A673 (cell line): ENCODE results near the gene TCL1B. TPM values are rescaled to one million over a fixed set of nuclear protein-coding genes. Genes with fewer than 3 reads are reported as not detected.

Experiments
- BruUV-seq: library from RNA; stranded (reverse); fragments of 400-500 nt; replicated peaks from 2 replicates; lab custom pipeline; 2021; lab: Mats Ljungman, UMichigan
- CTCF ChIA-PET: fragments of 300-600 bp; sonication (Branson Sonifier 250); formaldehyde crosslinking; loops from one replicate; lab custom pipeline; 2022; ENCODE audit warnings: antibody characterized with exemption; lab: Charles Lee
- POLR2A ChIA-PET: fragments of 300-600 bp; sonication (Branson Sonifier 250); formaldehyde crosslinking; loops from one replicate; lab custom pipeline; 2022; ENCODE audit warnings: antibody characterized with exemption; ENCODE audit not compliant: low non-redundant PET; lab: Charles Lee
- DNase-seq: peaks from one replicate; pipeline ENCODE4 v3.0.0-alpha.2; 2015; ENCODE audit warnings: low spot score
- H3K27ac ChIP-seq: fragments of 200-600 bp; sonication (generic); 2 replicates; pipeline ENCODE4 v1.5.1; 2016; ENCODE audit warnings: mixed run types, low read depth, mild to moderate bottlenecking, mixed read lengths, antibody characterized with exemption, low read length; ENCODE audit not compliant: poor library complexity, severe bottlenecking
- H3K27me3 ChIP-seq: fragments of 200-600 bp; sonication (generic); replicated peaks from 2 replicates; pipeline ENCODE4 v1.6.1; 2017; ENCODE audit warnings: mixed run types, low read depth, mild to moderate bottlenecking, mixed read lengths, antibody characterized with exemption, low read length; ENCODE audit not compliant: insufficient read depth, poor library complexity
- H3K36me3 ChIP-seq: fragments of 200-600 bp; sonication (generic); 2 replicates; pipeline ENCODE4 v1.6.1; 2016; ENCODE audit warnings: mixed run types, mild to moderate bottlenecking, mixed read lengths, antibody characterized with exemption, low read length; ENCODE audit not compliant: insufficient read depth, poor library complexity, severe bottlenecking
- H3K4me1 ChIP-seq: fragments of 200-600 bp; sonication (generic); 2 replicates; pipeline ENCODE4 v1.6.1; 2017; ENCODE audit warnings: mixed run types, mild to moderate bottlenecking, mixed read lengths, antibody characterized with exemption, low read length; ENCODE audit not compliant: insufficient read depth, poor library complexity, severe bottlenecking
- H3K4me3 ChIP-seq: fragments of 200-600 bp; sonication (generic); 2 replicates; pipeline ENCODE4 v1.5.1; 2016; ENCODE audit warnings: low read depth, mixed run types, mild to moderate bottlenecking, mixed read lengths, low read length; ENCODE audit not compliant: poor library complexity, severe bottlenecking
- H3K9me3 ChIP-seq: fragments of 200-600 bp; sonication (generic); 2 replicates; pipeline ENCODE4 v1.6.1; 2016; ENCODE audit warnings: mixed run types, low read depth, mild to moderate bottlenecking, mixed read lengths, antibody characterized with exemption, low read length; ENCODE audit not compliant: poor library complexity, severe bottlenecking
- EZH2 ChIP-seq: fragments of 200-600 bp; sonication (generic); IDR thresholded peaks from 2 replicates; pipeline ENCODE4 v1.6.1; 2017; ENCODE audit warnings: borderline replicate concordance, low read depth, mild to moderate bottlenecking, mixed read lengths, antibody characterized with exemption, low read length; ENCODE audit not compliant: poor library complexity, severe bottlenecking
- intact Hi-C: fragments of 100-400 bp; cut with micrococcal nuclease; formaldehyde crosslinking; loops from one replicate; pipeline ENCODE4 v1.10.0; 2022; ENCODE audit not compliant: unreplicated experiment
- total RNA-seq: library from RNA; stranded (reverse); gene quantifications from 2 replicates; pipeline ENCODE4 v1.2.3, GENCODE V29; 2021
- TF ChIP-seq, protein P1 (sequence below): fragments of 300-800, 200-600 bp; sonication (generic); conservative IDR thresholded peaks from 2 replicates; pipeline ENCODE4 v1.5.1; 2017; ENCODE audit warnings: low read depth, mild to moderate bottlenecking, antibody characterized with exemption, low read length, moderate library complexity, mixed read lengths

TCL1B gene
- total RNA-seq, 1 experiment from 2014 or later: 1.1 TPM

GRCh38 chr14:95689441-95689840 lies 3.2 kb downstream of the TCL1B start:
- no peaks in the 10 kb centered on the region for H3K4me1 ChIP-seq
- H3K9me3 ChIP-seq: no peaks in the 10 kb centered on the region
- DNase-seq: no peak
- no TSS peak for BruUV-seq
- intact Hi-C loops: no loop called here
- TF ChIP-seq, protein P1, sequence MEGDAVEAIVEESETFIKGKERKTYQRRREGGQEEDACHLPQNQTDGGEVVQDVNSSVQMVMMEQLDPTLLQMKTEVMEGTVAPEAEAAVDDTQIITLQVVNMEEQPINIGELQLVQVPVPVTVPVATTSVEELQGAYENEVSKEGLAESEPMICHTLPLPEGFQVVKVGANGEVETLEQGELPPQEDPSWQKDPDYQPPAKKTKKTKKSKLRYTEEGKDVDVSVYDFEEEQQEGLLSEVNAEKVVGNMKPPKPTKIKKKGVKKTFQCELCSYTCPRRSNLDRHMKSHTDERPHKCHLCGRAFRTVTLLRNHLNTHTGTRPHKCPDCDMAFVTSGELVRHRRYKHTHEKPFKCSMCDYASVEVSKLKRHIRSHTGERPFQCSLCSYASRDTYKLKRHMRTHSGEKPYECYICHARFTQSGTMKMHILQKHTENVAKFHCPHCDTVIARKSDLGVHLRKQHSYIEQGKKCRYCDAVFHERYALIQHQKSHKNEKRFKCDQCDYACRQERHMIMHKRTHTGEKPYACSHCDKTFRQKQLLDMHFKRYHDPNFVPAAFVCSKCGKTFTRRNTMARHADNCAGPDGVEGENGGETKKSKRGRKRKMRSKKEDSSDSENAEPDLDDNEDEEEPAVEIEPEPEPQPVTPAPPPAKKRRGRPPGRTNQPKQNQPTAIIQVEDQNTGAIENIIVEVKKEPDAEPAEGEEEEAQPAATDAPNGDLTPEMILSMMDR: no peak
- no peak for TF ChIP-seq EZH2
- H3K27ac ChIP-seq: no peak overlapping the region
- no peaks in the 10 kb centered on the region for H3K36me3 ChIP-seq
- H3K27me3 ChIP-seq: no peaks in the 10 kb centered on the region
- no peak overlapping the region for H3K4me3 ChIP-seq
- ChIA-PET CTCF (interaction anchor here (0.8 kb wide), 1 partner anchor 85 kb away, joined by 3 read pairs; no protein-coding TSS in a partner anchor), POLR2A (no interaction called here)

- CTCF ChIA-PET: interaction anchor here (0.7 kb wide), 1 partner anchor 80 kb away, joined by 6 read pairs; no protein-coding TSS in a partner anchor
- POLR2A ChIA-PET: no interaction called here
- H3K4me3 ChIP-seq: no peak overlapping the region
Measured at GRCh38 chr14:95690815-95691214, 4.6 kb downstream of the TCL1B start.

DNA sequence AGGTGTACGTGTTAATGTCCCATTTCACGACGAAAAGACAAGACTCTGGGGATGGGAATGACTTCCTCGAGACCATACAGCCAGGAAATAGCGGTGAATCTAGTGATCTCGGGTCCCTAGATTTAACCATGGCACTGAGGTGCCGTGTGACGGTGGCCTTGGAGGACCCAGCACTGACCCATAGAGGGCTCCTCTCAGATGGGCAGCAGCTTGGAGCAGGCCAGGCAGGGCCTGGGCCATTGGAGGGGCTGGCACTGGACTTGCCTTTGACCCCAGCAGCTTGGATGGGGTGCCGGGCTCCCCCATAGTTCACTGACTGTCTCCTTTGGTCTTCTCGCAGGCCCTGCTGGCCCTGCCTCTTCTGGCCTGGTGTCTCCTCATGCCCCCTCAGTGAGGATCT lies 5.4 kb downstream of the TCL1B start:
- Histone ChIP-seq H3K4me3 (no peak overlapping the region), H3K27ac (no peak overlapping the region), H3K27me3 (no peaks in the 10 kb centered on the region), H3K9me3 (no peaks in the 10 kb centered on the region), H3K36me3 (no peaks in the 10 kb centered on the region), H3K4me1 (no peaks in the 10 kb centered on the region)
- intact Hi-C loops: no loop called here
- CTCF ChIA-PET: no interaction called here
- TF ChIP-seq, protein P1: no peak
- no peak for TF ChIP-seq EZH2
- POLR2A ChIA-PET: no interaction called here
- BruUV-seq: no TSS peak
- DNase-seq: no peak

More at GRCh38 chr14:95690815-95691214, 4.6 kb downstream of the TCL1B start:
- no peak for DNase-seq
- H3K4me1 ChIP-seq: no peaks in the 10 kb centered on the region
- H3K27ac ChIP-seq: no peak overlapping the region
- no peaks in the 10 kb centered on the region for H3K9me3 ChIP-seq
- H3K27me3 ChIP-seq: no peaks in the 10 kb centered on the region
- intact Hi-C loops: no loop called here
- no peaks in the 10 kb centered on the region for H3K36me3 ChIP-seq
- no TSS peak for BruUV-seq
- TF ChIP-seq, protein P1: no peak
